ENCODE data around the gene DSCAML1. TPM values are rescaled to one million over a fixed set of nuclear protein-coding genes. Genes with fewer than 3 reads are reported as not detected.

Gene DSCAML1
- total and polyA plus RNA-seq, 2 of the 8 experiments (the other 6 are each of a cell fraction or from before 2014, with no cell fraction given) = 0.19 to 0.24 TPM

- POLR2A ChIA-PET (ENCODE audit: partially characterized antibody) = interaction anchor here (1.6 kb wide), 1 partner anchor 11 kb away, joined by 5 read pairs; no protein-coding TSS in a partner anchor
- Histone ChIP-seq H3K27ac (ENCODE audit: low read depth, low read length) (no peak overlapping the region), H3K79me2 (ENCODE audit: control insufficient read depth in 1 of 2, insufficient read depth in 2 of 2, low read length in 2 of 2) (no peaks in the 10 kb centered on the region), H4K91ac (replicated peaks; ENCODE audit: insufficient read length, low read length) (no peak overlapping the region), H3K14ac (ENCODE audit: insufficient read length) (no peak overlapping the region), H4K5ac (ENCODE audit: insufficient read length, low read depth, low read length) (no peak overlapping the region), H2BK15ac (ENCODE audit: low read length) (no peak overlapping the region), H4K8ac (ENCODE audit: extremely low read depth, insufficient read depth, low read length) (no peak overlapping the region), H2AK5ac (ENCODE audit: low read depth, low read length) (no peak overlapping the region), H3K9me3 (ENCODE audit: insufficient read depth in 2 of 2, low read depth in 1 of 2, low read length in 1 of 2) (no peaks in the 10 kb centered on the region), H3K79me1 (ENCODE audit: low read depth, low read length) (no peaks in the 10 kb centered on the region), H2BK120ac (replicated peaks; ENCODE audit: low read depth, low read length) (no peak overlapping the region), H3K4me1 (replicated peaks in 1 of 4; ENCODE audit: control insufficient read depth in 3 of 4, insufficient read depth in 4 of 4, low read length in 3 of 4) (peaks cover 0 to 16% (median 7%) of the 10 kb centered on the region in 4 experiments; a peak in 6 of 7 replicates), H3K4me3 (ENCODE audit: extremely low read depth in 1 of 4, insufficient read depth in 2 of 4, low read depth in 3 of 4, low read length in 4 of 4) (no peak overlapping the region), H2BK12ac (ENCODE audit: low read depth, low read length) (no peak overlapping the region), H3K23me2 (ENCODE audit: low read depth, low read length) (no peaks in the 10 kb centered on the region), H2BK5ac (ENCODE audit: low read depth, low read length) (no peak overlapping the region), H3K56ac (replicated peaks; ENCODE audit: insufficient read length, low read depth, low read length) (no peak overlapping the region), H3K23ac (ENCODE audit: insufficient read length) (no peak overlapping the region), H3K27me3 (replicated peaks in 1 of 4; ENCODE audit: control insufficient read depth in 3 of 4, extremely low read depth in 1 of 4, insufficient read depth in 3 of 4, low read length in 3 of 4) (0 out of 7 replicates have a peak, but pooled peaks cover 0 to 3% (median 0%) of the 10 kb centered on the region in 4 experiments), H3K36me3 (ENCODE audit: control insufficient read depth in 2 of 4, insufficient read depth in 4 of 4, low read length in 3 of 4) (no peaks in the 10 kb centered on the region), H3K9ac (replicated peaks in 1 of 4; ENCODE audit: extremely low read depth in 1 of 4, low read depth in 3 of 4, low read length in 3 of 4) (no peak overlapping the region), H3K18ac (ENCODE audit: extremely low read depth, low read length) (no peak overlapping the region), H4K20me1 (replicated peaks in 1 of 2; ENCODE audit: control insufficient read depth in 1 of 2, insufficient read depth in 2 of 2, low read length in 2 of 2) (no peaks in the 10 kb centered on the region), H2BK20ac (ENCODE audit: low read length) (no peak overlapping the region), H3K4me2 (ENCODE audit: insufficient read depth in 1 of 2, low read depth in 2 of 2, low read length in 2 of 2) (no peak overlapping the region), H3K4ac (replicated peaks; ENCODE audit: insufficient read length, low read depth, low read length) (no peak overlapping the region), H2AFZ (ENCODE audit: low read length) (no peak overlapping the region)
- TF ChIP-seq KDM4A (IDR thresholded peaks at IDR 0.05; ENCODE audit: low read depth, low read length, severe bottlenecking) (no peak), E2F6 (IDR thresholded peaks at IDR 0.05) (no peak)
- CTCF ChIA-PET (ENCODE audit: partially characterized antibody) = interaction anchor here (0.6 to 1.9 kb wide), 8 partner anchors 10 to 118 kb away, joined by 3 to 6 read pairs (median 4); no protein-coding TSS in a partner anchor
- 97% methylated on average over 8 of the region's 8 CpGs; no CpG with 5 or more reads in 1 of the 2 experiments for WGBS, 2 experiments (ENCODE audit: extremely low coverage in 1 of 2, insufficient coverage in 1 of 2, insufficient read length in 1 of 2, insufficient replicate concordance in 2 of 2, low coverage in 1 of 2, low lambda C conversion rate in 2 of 2, missing lambda C conversion rate in 1 of 2)
- DNase-seq (ENCODE audit: low read depth in 1 of 2, low spot score in 2 of 2) = no peak
- no peak for FAIRE-seq
Measured at GRCh38 chr11:117690484-117691217, 106.4 kb downstream of the DSCAML1 start.

Data from H1 (cell line).